ENCODE data around the gene DLX3.

DNA sequence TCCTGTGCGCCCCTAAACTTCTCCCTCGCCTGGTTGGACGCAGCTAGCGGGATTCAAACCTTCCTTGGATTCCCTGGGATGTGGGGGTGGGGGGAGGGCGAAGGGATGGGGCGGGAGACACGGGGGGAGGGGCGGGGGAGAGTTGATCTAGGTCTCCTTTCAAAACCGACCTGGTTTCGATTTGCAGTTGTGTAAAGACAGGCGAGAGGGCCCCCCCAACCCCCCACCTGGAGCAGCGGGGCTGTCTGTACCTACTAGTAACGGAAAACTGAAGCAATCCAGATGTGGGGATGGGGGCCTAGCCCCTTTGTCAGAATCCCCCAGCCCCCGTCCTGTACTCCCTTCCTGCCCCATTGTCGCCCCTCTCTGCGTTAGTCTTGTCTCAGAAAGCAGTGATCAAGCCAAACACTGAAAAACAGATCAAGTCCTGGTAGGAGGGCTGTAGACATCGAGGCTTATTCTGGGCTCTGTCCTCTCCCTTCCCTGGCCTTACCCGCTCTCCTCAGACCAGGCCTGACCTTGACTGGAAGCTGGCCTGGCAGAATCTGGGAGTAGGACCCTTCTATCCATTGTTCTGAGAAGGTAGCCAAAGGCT lies 25.1 kb downstream of the DLX3 start:
- TF ChIP-seq EZH2 (IDR thresholded peaks at IDR 0.05) = no peak
- no peak for TF ChIP-seq POLR2AphosphoS5 (IDR thresholded peaks at IDR 0.05; ENCODE audit: borderline replicate concordance, low read depth, low read length)
- no peak for TF ChIP-seq FOXP2 (optimal IDR thresholded peaks at IDR 0.05; ENCODE audit: control extremely low read depth, extremely low read length, insufficient read depth)
